Fibroblast of lung (primary cell): ENCODE data around the gene NRBP1.

ENCODE experiments used
- CTCF ChIP-seq, 2 donors: IDR thresholded peaks in 1 of 2; conservative IDR thresholded peaks in 1 of 2; 1 replicate in 1 of 2; 2 replicates in 1 of 2; pipeline ENCODE4 v1.5.1; 2011 to 2012; ENCODE audit warnings: low read length in 2 of 2, control low read depth in 1 of 2, inconsistent platforms in 1 of 2, low read depth in 1 of 2, mild to moderate bottlenecking in 1 of 2
- EZH2 ChIP-seq: IDR thresholded peaks from 2 replicates; pipeline ENCODE4 v1.5.1; 2012; ENCODE audit warnings: low read length, control low read depth, mild to moderate bottlenecking; ENCODE audit errors: missing control alignments

GRCh38 chr2:27379836-27380625 is 48.4 kb upstream of the NRBP1 start:
- no peak for TF ChIP-seq CTCF (conservative IDR thresholded peaks at IDR 0.05 in 1 of 2, IDR thresholded peaks at IDR 0.05 in 1 of 2; ENCODE audit: low read depth in 1 of 2, low read length in 2 of 2)
- no peak for TF ChIP-seq EZH2
